Brain microvascular endothelial cell (primary cell): ENCODE data around the gene CHMP1A.

Experiments used
- DNase-seq: peaks from one replicate; pipeline ENCODE4 v3.0.0-alpha.2; 2020
- H3K27ac ChIP-seq: fragments of 250-450 bp; sonication (Bioruptor Pico); 2 replicates; pipeline ENCODE4 v1.5.1; 2020; ENCODE audit warnings: mild to moderate bottlenecking, moderate library complexity
- H3K27me3 ChIP-seq: fragments of 250-450 bp; sonication (Bioruptor Pico); replicated peaks from 2 replicates; pipeline ENCODE4 v1.5.1; 2020; ENCODE audit warnings: mild to moderate bottlenecking
- H3K36me3 ChIP-seq: fragments of 250-450 bp; sonication (Bioruptor Pico); replicated peaks from 2 replicates; pipeline ENCODE4 v1.5.1; 2020; ENCODE audit warnings: mild to moderate bottlenecking
- H3K4me3 ChIP-seq: 2 replicates; pipeline ENCODE4 v1.5.1; 2011; ENCODE audit warnings: low read depth, mild to moderate bottlenecking, control low read depth, low read length, moderate library complexity
- CTCF ChIP-seq: IDR thresholded peaks from 2 replicates; pipeline ENCODE4 v1.5.1; 2011; ENCODE audit warnings: low read depth, mild to moderate bottlenecking, moderate library complexity, low read length, control low read depth, inconsistent platforms; ENCODE audit errors: missing control alignments
- in situ Hi-C: cut with HindIII; loops from 2 replicates; pipeline ENCODE4 v1.10.0; 2017; ENCODE audit warnings: low sequenced_read_pairs, low pct_ligation_motif_present

The CHMP1A gene

GRCh38 chr16:89601906-89602272 is 55.6 kb downstream of the CHMP1A start:
- Histone ChIP-seq H3K27ac (peak overlapping the region; percentile 95), H3K4me3 (no peak overlapping the region), H3K27me3 (no peaks in the 10 kb centered on the region), H3K36me3 (no peaks in the 10 kb centered on the region)
- in situ Hi-C loops = no loop called here
- no peak for DNase-seq
- TF ChIP-seq CTCF = no peak

GRCh38 chr16:89600956-89601355 is 56.6 kb downstream of the CHMP1A start:
- TF ChIP-seq CTCF = no peak
- no peak for DNase-seq
- no peak overlapping the region for H3K4me3 ChIP-seq
- in situ Hi-C loops = no loop called here
- H3K27ac ChIP-seq = no peak overlapping the region
- H3K27me3 ChIP-seq = no peaks in the 10 kb centered on the region
- H3K36me3 ChIP-seq = no peaks in the 10 kb centered on the region

DNA sequence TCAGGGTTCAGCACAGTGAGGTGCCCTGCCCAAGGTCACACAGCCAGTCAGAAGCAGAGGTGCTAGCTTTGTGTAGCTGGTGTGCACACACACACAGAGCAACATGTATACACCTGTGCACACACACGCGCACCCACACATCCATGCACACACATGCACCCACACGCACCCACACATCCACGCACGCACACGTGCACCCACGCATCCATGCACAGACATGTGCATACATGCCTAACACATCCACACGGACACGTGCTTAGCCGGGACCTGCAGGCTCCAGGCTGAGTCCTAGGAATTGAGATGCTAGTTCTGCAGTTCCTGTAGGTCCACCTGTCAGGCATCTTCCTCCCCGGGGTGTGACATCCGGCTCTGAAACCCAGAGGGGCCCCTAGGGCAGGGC is 57.1 kb downstream of the CHMP1A start:
- in situ Hi-C loops = no loop called here
- Histone ChIP-seq H3K4me3 (no peak overlapping the region), H3K27me3 (no peaks in the 10 kb centered on the region), H3K36me3 (no peaks in the 10 kb centered on the region), H3K27ac (no peak overlapping the region)
- no peak for DNase-seq
- TF ChIP-seq CTCF = no peak

DNA sequence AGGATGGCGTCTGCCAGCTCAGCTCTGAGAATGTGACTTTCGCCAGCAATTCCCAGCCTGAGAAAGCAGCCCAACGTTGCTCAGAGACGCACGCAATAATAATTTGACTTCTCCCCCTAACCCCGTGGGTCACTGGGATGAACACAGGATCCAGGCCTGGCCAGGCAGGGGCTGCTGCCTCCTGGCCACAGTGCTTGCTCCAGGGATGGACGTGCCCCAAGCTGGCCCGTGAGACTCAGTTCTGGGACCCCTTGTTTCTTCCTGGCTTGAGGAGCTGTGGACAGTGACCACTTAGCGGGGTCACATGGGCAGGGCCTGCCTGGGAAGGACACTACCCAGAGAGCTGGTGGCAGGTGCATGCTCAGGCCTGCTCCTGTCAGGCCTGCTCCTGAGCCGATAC is 57.6 kb downstream of the CHMP1A start:
- Histone ChIP-seq H3K36me3 (no peaks in the 10 kb centered on the region), H3K27ac (no peak overlapping the region), H3K4me3 (no peak overlapping the region), H3K27me3 (no peaks in the 10 kb centered on the region)
- in situ Hi-C loops = no loop called here
- TF ChIP-seq CTCF = no peak
- DNase-seq = no peak

- H3K4me3 ChIP-seq = no peak overlapping the region
- TF ChIP-seq CTCF = peak; percentile 56
- no peak for DNase-seq
- no peaks in the 10 kb centered on the region for H3K27me3 ChIP-seq
- H3K27ac ChIP-seq = no peak overlapping the region
- H3K36me3 ChIP-seq = no peaks in the 10 kb centered on the region
- in situ Hi-C loops = no loop called here
Measured at GRCh38 chr16:89599451-89599858, 58.1 kb downstream of the CHMP1A start.

DNA sequence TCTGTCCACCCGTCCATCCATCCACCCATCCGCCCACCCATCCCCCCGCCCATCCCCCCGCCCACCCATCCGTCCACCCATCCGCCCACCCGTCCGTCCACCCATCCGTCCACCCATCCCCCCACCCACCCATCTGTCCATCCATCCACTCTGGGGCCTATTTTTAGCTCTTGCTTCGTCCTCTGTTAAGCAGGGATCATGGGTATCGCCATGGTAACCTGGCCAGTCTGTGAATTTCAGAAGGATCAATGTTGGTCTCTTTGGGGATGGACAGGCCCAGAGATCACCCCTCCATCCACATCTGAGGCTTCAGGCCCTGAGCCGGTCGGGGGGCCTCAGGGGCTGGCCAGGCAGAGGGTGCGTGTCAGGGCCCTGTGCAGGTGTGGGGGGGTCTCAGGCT is 59.3 kb downstream of the CHMP1A start:
- DNase-seq = peak; percentile 73
- Histone ChIP-seq H3K4me3 (no peak overlapping the region), H3K27ac (no peak overlapping the region), H3K36me3 (no peaks in the 10 kb centered on the region), H3K27me3 (no peaks in the 10 kb centered on the region)
- TF ChIP-seq CTCF = no peak
- in situ Hi-C loops = no loop called here
